IPS-NIHi7 (cell line): Measurements from ENCODE around the gene PCNT.
"Not testable (repeated sequence)": the region's sequence is repeated elsewhere in the genome, so short reads cannot be mapped to it uniquely, and the experiment has no call there.

Source experiments
- DNase-seq: peaks from one replicate; pipeline ENCODE4 v3.0.0; 2012; ENCODE audit warnings: mixed read lengths; ENCODE audit errors: extremely low spot score

The PCNT gene

DNA sequence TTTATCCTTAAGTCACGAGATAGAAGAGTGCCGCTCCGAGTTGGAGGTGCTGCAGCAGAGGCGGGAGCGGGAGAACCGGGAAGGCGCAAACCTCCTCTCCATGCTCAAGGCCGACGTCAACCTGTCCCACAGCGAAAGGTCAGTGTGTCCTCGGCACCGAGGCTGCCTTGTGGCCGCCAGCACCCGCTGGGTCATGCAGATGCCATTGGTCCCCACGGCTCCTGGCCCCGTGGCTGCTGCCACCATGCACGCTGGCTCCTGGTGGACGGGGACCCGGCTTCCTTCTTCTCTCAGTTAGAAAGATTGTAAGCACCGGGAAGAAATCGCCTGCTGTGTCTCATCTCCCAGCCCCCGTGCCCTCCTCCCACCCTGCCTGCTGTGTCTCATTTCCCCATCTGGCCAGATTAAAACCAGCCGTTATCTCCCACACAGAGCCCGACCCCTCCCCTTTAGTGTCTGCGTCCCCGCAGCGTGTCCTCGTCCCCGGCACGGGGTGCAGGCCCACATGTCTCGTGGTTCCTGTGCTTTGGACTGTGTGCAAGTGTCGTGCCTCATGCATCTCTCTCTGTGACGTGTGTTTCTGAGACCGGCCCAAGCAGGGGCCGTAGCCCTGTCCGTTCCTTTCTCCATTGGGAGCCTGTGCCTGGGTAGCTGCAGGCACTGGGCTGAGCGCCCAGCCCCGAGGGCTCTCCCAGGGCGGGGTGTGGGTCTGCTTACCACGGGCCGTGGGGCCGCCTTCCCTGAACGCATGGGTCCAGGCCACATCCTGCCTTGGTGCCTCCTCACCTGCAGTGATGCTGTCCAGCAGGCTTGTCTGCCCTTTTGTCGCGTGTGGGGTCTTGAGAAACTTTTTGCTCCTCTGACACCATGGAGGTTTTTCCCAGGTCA is 62.1 kb downstream of the PCNT start:
- DNase-seq = no peak

DNA sequence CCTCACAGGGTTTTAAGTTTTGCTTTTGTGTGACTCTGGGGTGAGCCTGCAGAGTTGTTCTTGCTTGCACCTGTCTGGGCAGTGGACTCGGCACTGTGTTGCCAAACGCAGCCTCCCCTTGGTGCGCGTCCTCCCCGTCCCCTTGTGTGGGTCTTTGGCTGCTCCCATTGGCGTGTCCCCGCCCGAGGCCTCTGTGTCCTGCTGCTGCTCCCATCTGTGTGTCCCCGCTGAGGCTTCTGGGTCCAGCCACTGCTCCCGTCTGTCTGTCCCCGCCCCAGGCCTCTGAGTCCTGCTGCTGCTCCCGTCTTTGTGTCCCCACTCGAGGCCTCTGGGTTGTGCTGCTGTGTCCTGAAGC is 62.8 kb downstream of the PCNT start:
- DNase-seq = no peak

DNA sequence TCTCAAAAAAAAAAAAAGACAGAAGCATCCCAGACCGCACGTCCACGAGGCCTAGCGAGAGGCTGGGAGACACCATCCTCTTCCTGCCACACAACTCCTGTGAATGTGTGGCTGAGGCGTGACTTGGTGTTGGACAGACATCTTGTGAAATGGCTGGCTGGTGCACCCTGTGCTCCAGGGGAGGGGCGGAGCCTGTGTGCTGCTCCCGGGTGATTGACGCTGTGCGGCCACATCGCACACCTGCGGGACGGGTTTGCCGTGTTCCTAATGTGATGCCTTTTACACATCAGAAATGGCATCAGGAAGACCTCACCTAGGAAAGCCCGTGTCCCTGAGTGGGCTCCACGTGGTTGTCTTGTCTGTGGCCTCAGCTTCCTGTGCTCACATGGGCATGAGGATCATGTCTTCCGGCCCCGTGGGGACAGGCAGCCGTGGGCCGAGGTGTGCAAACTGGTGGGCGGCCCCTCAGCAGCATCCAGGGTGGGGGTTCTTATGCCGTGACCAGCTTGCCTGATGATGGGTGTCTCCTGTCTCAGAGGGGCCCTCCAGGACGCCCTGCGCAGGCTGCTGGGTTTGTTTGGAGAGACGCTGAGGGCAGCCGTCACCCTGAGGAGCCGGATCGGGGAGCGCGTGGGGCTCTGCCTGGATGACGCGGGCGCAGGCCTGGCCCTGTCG is 64.4 kb downstream of the PCNT start:
- DNase-seq = no peak

DNA sequence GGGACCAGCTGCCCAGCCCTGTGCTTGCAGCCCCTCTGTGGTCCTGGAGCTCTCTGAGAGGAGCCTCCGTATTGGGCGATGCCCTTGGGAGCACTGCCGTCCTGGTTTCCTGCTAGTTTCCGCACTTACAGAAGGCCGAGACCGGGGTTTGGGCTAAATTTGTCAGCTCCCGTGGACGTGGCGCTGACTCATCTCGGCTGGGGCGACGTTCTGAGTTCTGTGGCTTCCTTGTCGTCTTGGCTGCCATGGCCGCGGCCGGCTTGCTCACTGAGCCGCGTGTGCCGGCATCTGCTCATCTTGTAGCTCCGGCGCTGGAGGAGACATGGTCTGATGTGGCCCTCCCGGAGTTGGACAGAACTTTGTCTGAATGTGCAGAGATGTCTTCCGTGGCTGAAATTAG is 64.9 kb downstream of the PCNT start:
- DNase-seq = no peak

DNA sequence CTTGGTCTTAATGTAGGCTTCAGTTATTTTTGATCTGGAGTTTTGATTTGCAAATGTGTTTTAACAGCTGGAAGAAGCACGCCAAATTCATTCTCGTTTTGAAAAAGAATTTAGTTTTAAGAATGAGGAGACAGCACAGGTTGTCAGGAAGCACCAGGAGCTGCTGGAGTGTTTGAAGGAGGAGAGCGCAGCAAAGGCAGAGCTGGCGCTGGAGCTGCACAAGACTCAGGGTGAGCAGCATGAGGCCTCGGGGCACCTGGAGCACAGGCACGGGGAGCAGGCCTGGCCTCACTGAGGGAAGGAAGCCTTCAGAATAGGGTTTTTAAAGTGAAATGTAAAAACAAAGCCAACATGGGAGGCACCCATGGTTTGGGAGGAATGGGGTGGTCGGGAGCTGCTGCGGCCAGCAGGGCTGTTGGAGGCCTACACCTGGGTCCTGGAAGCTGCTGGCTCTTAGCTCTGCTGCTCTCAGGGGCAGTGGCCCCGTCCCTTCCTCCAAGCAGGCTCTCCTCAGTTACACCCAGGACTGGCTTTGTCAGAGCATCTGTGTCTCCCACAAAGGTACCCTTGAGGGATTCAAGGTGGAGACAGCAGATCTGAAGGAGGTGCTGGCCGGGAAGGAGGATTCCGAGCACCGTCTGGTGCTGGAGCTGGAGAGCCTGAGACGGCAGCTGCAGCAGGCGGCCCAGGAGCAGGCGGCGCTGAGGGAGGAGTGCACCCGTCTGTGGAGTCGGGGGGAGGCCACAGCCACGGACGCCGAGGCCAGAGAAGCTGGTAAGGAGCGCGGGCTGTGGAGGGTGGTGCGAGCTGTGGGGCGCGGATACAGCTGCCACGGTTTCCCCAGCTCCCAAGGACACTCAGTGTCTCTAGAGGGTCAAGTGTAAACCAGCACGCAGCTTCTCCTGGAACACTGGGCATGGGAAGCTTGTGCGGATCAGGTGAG is 66.9 kb downstream of the PCNT start:
- no peak for DNase-seq

DNA sequence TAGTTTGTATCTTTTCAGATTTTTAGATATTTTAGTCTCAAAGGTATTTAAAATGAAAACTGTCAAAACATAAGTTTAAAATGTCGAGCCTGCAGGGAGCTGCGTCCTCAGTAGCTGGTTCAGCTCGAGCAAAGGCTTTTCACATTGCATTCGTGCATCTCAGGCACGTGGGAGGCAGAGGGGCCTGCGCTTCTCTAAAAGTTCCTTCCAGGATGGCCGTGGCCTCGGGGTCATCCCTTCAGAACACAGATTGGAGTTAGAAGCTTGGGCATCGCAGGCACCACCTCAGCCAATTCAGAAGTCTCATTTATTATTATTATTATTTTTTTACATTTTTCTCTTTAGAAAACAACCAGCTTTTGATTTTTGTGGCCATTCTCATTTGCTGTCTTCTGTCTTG is 67.8 kb downstream of the PCNT start:
- DNase-seq = no peak

DNA sequence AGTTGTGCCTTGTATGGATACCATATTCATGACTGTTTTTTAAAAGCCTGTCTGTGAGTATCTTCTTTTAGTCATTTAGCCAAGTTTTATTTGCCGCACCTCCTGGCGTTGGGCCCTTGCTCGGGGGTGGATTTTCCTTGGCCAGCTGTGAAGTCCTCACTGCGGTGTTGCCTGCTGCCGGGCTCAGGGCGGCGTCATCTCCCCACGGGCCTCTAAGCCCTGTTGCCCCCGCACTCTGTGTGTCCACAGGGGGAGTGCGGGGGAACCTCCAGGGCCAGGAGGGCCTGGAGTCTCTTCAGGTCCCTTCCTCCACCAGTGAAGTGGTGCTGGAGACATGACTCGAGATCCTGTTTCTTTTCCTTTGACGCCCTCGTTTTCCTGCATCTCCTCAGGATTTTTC is 69.0 kb downstream of the PCNT start:
- no peak for DNase-seq

DNA sequence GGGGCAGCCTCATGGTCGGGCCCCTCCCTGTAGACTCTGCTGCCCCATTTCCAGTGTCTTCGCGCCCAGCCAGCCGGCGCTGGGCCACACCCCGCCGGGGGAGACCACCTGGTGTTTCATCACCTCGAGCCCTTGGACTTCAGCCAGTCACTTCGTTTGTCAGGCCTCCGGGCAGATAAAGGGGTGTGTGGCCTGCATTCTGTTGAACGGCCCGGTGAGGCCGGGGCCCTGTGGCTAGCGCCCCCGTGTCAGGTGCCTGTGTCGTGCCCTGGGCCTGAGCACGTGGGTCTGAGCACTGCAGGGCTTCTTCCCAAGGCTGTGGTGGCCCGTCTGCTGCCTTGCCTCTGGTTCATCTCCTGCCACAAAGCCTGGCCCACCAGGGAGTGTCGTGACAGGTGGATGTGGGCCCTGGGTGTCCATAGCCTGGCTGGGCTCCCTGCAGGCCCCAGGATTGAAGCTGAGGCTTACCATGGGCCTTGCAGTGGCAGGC is 69.5 kb downstream of the PCNT start:
- no peak for DNase-seq

DNA sequence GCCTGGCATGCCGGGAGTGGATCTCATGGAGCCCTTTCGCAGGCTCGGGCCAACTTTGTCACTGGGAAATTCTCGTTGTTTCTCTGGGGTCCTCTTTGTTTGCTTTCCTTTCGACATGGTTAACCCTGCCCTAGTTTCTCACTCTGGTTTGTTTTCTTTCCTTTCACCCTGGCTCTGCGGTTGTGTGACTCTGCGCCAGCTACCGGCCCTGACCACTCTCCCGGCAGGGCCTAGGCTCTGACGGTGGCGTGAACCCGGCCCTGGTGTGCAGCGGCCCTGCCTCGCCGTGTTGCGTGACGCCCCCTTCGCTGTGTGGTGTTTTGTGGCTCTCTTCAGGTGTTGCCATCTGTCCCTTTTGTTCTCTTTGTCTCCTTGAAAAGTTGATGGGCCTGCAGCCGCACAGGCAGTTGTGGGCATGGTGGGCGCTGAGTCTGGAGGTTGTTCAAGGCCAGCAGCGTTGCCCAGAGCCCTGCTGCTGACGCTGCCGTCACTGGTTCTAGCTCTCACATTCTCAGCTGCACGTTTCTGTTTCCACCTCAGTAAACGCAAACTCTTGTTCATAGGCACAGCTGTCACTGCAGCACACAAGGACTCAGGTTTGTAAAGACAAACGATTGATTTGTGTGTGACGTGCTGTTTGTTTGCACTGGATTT is 70.1 kb downstream of the PCNT start:
- DNase-seq = no peak

DNA sequence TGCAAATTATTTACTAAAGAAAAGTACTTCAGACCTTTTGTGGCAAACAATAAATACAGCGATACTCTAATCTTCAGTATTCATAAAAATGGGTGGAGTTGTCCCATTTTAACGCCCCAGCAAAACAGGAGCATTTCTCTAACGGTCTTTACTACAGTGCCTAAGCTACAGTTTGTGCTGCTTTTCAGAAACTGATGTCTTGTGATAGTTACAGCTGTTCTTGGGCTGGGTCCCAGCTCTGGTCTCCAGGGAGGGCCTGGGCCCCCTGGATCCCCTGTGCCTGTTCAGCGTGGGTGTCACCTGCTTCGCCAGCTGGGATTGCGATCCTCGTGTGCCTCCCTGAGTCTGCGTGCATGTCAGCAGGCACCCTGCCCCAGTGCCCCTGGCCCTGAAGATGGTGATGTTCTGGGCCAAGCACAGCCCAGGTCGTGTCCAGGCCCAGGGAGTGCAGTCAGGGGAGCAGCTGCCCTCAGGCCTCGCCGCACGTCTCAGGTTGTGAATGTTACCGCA is 70.7 kb downstream of the PCNT start:
- no peak for DNase-seq

DNA sequence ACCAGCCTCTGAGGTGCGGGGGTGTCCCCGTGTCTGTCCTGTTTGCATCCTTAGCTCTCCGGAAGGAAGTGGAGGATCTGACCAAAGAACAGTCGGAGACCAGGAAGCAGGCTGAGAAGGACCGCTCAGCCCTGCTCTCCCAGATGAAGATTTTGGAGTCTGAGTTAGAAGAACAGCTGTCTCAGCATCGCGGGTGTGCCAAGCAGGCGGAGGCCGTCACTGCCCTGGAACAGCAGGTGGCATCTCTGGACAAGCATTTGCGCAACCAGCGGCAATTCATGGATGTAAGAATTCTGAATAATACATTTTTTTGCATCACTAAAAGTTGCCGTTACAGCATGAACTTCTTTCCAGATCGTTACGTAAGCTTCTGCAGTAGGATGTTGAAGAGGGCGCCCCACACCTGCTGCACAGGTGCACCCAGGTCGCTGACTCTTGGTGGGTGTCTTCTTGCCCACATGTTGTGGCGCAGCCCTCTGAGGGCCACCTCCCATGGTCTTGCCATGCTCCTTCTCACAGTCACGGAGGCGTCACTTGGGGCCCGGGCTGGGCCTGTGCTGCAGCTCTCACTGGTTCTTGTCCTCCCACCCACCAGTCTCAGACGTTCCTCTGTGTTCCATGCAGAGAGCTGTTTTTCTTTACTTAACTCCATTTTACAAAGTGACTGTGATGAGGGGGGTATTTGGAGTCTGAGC is 73.4 kb downstream of the PCNT start:
- no peak for DNase-seq

DNA sequence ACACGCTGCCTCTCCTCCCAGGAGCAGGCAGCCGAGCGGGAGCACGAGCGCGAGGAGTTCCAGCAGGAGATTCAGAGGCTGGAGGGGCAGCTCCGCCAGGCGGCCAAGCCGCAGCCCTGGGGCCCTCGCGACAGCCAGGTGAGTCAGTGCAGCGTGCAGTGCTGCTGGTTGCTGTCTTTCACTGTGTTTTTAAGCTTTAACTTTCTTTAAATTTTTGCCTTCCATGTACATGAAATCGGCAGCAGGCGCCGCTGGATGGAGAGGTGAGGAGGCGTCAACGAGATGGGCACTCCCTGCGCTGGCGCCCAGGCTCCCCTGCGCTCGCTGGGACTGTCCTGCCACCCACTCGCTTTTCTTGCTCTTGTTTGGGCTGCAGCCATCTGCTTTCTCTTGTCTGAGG is 74.0 kb downstream of the PCNT start:
- DNase-seq = no peak

DNA sequence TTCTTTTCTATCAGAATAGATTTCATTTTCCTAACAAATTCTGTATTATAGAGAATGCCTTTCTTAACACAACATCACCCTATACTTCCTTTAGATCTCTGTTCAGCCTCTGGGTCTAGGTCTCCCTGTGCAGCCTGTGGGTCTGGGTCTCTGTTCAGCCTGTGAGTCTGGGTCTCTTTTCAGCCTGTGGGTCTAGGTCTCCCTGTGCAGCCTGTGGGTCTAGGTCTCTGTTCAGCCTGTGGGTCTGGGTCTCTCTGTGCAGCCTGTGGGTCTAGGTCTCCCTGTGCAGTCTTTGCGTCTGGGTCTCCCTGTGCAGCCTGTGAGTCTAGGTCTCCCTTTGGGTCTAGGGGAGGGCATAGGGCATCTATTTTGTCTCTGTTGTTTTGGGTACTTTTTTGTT is 75.2 kb downstream of the PCNT start:
- no peak for DNase-seq

DNA sequence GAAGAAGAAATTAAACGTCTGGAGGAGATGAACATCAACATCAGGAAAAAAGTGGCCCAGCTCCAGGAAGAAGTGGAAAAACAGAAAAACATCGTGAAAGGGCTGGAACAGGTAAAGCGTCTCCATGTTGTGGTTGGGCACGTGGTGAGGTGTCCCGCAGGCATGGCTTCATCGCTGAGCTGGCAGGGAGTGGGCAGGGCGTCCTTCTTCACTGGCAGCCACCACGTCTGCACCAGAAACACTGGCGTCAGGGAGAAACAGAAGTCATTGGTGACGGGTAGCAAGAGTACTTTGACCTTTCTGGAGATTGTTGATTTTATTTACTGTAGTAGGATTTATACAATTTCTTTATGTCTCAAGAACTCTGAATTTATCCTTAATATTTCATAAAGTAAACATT is 75.7 kb downstream of the PCNT start:
- DNase-seq = no peak

DNA sequence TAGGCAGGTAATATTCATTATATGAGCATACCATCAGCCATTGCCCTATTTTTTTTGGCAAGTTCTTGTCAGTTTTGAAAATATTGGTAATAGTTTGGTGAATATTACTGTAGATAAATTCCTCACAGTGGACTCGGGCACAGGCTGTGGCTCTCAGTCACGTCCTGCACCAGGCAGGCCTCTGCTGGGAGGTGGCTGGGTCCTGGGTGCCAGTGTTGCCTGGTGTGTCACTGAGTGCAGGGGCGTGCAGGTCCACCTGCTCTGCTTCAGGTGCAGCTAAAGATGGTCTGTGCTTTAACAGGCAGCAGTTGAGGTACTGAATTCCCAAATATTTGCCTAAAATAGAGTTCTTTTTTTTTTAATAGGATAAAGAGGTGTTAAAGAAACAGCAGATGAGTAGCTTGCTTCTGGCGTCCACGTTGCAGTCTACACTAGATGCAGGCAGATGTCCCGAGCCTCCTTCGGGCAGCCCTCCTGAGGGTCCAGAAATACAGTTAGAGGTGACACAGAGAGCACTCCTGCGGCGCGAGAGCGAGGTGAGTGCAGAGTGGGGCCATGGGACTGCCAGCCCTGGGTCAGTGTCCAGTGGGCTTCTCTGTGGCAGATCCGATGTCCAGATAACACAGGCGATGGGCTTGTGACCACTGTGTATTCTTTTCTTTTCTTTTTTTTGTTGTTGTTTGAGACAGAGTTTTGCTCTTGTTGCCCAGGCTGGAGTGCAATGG is 77.4 kb downstream of the PCNT start:
- no peak for DNase-seq

DNA sequence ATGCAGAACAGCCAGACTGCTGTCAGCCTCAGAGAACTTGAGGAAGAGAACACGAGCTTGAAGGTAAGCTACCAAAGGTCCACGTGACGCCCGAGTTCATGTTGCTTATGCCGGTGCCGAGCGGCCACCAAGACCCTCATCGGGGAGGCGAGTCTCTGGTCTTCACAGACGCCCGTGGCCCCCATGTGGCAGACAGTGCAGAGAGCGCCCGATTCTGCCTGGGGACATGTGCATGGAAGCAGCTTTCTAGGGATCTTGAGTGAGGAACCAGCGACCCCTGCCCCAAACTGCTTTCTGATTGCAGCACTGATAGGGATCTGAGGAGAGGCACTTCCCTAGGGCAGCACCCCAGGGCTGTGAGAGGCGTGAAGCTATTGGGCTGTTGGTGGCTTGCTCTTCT is 78.5 kb downstream of the PCNT start:
- no peak for DNase-seq

DNA sequence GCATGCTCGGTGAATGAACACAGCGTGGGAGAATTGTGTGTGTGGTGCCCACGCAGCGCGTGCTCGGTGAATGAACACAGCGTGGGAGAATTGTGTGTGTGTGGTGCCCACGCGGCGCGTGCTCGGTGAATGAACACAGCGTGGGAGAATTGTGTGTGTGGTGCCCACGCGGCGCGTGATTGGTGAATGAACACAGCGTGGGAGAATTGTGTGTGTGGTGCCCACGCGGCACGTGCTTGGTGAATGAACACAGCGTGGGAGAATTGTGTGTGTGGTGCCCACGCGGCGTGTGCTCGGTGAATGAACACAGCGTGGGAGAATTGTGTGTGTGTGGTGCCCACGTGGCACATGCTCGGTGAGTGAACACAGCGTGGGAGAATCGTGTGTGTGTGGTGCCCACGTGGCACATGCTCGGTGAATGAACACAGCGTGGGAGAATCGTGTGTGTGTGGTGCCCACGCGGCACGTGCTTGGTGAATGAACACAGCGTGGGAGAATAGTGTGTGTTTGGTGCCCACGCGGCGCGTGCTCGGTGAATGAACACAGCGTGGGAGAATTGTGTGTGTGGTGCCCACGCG is 79.4 kb downstream of the PCNT start:
- DNase-seq = not testable (repeated sequence)

DNA sequence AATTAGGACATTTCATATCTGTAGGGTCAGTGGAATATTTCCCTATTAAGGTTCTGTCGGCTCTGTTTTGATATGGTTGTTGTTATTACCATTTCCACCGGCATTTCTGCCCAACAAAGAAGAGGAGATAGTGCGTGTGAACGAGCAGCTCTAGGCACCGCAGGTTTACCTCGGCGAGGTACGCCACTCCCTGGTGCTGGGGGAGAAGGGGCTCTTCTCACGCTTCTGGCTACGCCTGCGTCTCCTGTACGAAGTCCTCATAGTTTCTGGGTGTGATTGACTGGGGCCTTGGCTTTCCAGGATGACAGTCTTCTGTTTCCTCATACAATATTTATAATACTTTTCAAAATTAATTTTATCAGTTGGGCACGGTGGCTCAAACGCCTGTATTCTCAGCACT is 80.3 kb downstream of the PCNT start:
- no peak for DNase-seq

DNA sequence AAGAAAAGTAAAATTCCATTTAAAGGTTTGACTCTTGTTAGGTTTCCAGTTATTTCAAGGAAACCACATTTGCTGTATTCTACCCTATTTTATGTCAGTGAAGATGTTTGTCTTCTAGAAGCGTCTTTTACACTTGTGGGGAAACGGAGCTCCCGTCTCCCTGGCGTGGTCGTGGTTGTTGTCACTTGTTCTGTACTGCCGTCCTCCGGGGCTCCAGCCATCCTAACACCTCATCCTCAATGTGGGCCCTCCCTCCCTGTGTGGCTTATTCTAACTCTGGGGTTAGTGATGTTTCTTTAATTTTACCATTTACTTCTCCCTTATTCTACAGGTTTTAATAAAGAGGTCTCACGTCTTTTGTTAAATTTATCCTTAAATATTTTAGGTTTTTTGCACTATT is 82.0 kb downstream of the PCNT start:
- no peak for DNase-seq
